Medulla oblongata (tissue), 1 donor: ENCODE measurements around the gene MYH3.

ENCODE experiments used
- DNase-seq: peaks from one replicate; pipeline ENCODE4 v3.0.0-alpha.2; 2015; ENCODE audit errors: extremely low spot score

Gene MYH3

GRCh38 chr17:10614536-10615155, 42.5 kb downstream of the MYH3 start:
- peak; percentile 62 for DNase-seq

DNA sequence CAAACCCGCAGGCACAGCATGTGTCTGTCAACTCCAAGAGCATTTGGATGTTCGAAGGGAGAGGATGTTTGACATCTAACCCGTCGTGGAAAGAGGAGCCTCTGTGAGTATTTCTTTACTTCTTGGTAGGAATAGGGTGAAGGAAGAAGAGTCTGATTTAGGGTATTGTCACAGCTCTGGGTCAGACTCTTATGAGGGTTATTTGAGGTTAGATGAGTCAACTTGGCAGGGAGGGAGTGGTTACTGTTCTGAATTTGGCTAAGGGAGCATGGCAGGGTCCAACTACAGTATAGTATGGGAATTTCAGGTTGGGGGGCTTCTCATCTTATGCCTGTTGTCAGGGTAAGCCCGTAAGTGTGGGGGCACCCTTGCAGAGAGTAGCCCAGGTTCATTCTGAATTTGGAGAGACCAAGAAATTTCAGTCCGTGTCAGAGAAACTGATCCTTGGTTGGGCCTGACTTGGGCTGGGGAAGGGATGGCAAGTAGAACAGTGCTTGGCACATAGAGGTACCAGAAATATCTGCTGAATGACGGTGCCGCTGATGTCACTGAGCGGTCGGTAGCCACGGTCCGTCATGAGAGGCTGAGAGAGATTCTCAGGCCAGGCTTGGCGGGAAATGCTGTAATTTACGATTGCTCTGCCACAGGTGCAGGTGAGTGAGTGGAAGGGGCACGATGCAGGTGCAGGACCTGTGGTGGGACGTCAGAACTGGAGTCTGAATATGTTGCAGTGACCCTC, 43.2 kb downstream of the MYH3 start:
- no peak for DNase-seq

GRCh38 chr17:10612957-10613744, 44.0 kb downstream of the MYH3 start:
- no peak for DNase-seq

- DNase-seq: no peak
These were observed 46.2 kb downstream of the MYH3 start for GRCh38 chr17:10610884-10611283.

DNA sequence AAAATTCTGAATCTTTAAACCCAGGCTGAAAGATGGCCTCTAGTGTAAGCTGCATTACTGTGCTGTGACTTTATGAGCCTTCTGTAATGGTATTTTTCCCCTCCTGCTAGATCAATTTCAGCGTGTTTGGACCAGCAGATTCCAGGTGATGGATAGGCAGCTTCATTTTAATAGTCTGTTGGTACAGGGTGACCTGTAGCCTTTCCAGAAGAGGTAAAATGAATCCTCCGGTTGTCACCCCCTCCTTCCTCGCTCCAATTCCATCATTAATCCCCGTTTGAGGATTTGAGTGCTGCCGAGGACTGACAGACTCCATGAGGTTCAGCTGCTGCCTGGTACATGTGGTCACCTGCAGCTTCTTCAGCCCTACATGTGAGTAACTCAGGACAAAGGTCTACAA, 48.9 kb downstream of the MYH3 start:
- no peak for DNase-seq

DNA sequence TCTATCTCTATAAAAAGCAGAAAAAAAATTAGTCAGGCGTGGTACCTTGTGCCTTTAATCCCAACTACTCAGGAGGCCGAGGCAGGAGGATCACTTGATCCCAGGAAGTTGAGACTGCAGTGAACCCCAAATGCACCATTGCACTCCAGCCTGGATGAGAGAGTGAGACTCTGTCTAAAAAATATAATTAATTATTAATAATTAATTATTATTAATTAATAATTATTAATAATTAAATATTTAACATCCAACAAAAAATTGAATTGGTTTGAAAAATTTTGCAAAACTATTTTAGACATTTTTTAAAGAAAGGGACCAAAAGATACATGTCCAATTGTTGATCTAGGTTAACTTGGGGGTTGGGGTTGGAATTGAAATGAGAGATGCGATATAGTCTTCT, 51.0 kb downstream of the MYH3 start:
- no peak for DNase-seq

DNA sequence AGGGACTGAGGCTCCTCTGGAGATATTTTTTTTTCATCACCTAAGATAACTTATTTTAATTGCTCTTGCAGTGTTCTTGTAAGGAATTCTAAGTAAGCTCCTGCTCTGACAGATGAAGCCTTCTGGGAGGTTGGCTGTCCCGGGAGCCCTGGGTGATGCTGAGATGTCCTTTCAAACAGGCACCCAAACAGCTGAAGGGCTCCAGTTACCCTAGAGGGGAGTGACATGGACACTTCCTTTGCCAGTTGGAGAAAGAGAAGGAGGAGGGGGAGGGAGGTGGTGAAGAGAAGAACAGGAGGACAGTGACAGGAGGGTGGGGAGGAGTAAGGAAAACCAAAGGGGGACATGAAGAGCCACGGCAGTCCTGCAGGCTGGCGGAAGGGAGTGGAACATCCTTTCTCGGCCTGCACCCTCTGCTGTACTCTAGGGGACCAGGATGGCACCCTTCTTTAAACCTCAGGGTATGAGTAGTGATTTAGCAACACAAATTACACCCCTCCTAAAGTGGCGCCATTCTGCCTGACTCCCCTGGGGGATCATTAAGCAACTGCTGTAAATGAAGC, 51.8 kb downstream of the MYH3 start:
- DNase-seq: no peak

DNA sequence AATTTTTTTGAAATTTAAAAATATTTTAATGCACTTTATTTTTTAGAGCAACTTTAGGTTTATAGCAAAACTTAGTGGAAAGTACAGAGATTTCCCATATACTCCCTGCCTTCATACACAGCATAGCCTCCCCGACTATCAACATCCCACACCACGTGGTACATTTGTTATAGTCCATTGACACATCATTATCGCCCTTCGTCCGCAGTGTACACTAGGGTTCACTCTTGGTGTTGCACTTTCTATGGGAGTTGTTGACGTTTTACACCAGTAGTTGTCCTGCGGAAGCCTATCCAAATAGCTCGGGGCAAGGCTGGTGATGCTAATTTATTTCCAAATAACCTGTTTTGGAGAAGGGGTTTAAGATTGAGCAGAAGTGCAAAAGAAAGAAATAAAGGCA, 52.6 kb downstream of the MYH3 start:
- no peak for DNase-seq

DNA sequence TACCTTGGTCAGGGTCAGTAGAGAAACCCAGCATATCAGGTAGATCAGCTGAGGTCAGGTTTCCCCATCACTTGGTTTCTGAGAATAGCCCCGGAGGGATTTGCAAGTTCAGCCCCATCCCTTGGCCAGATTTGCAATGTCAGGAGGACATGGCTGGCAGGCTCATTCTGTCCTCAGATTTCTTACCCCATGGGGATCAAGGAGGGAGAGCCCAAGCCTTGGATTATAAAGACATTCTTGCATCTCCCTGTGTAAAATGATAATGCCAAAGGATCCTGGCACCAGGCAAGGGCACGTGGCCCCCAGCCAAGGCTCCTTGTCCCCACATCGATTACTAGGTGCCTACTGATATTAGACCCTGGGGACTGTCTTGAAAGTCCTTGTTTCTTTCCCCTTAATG, 53.2 kb downstream of the MYH3 start:
- DNase-seq: no peak

DNA sequence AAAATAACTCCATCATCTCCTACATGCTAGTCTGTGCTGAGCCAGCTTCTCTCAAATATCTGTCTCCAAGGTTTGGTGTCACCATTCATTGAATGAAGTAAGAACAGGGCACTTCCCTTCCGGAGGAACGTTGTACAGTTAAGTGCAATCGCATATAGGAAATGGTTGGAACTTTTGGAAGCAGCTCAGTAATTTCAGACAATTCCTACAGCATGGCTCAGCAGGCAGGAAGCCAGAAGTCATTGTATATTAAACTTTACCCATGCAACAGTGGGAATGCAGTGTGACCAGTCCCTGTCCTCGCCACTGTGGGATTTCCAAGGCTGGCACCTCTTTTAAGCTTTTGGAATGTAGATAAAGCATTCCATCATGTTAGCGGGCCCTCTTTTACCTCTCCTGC, 56.5 kb downstream of the MYH3 start:
- no peak for DNase-seq

GRCh38 chr17:10598621-10599020, 58.5 kb downstream of the MYH3 start:
- no peak for DNase-seq

DNA sequence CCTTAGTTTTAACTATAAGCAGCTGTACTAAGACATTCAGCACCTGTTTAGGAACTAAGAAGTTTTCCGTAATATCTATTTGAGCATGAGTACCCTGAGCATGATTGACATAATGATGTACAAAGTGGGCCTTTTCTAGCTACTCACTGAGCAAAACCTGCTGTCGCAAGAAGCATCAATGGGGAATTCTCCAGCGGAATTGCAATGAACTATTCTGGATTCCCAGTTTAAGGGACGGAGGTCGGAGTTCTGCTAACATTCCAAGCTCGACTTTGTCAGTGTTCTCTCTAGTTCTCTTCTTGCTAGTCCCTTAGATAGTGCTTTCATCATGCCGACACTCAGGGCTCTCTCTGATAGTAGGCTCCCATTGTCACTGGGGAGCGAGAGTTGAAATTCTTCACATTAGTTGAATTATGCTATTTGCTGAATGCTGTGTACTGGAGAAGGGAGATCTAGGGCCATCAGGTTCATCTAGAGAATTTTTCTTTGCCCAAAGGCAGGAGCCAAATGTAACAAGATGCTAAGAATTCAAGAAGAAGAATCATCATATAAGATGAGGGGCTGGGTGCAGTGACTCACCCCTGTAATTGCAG, 67.5 kb downstream of the MYH3 start:
- DNase-seq: no peak

GRCh38 chr17:10585529-10585928, 71.6 kb downstream of the MYH3 start:
- no peak for DNase-seq

DNA sequence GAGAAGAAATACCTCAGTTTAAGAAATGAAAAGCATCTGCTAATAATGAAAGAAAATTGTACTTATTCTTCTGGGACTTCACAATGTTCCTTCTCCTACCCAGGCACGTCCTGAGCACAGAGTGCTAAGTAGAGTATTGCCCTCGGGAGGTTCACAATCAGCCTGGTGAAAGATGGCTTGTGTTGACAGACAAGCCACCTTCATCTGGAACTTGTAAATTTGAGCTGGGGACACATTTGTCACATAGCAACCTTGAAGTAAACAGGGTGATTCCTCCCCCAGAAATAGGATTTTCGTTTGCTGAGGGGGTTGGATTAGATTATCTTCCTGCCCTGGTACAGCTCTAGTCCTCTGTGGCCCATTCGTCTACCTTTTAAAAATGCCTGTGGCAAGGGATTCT, 73.3 kb downstream of the MYH3 start:
- no peak for DNase-seq

- DNase-seq: no peak
These were observed 77.8 kb downstream of the MYH3 start for GRCh38 chr17:10579270-10579669.
